HG02852 (cell line): ENCODE data around the gene GMPR.

Experiments
- ATAC-seq: cut with Tn5 transposase; IDR thresholded peaks from one replicate; pipeline ENCODE4 v1.9.1; 2021; ENCODE audit warnings: mild to moderate bottlenecking, moderate library complexity; ENCODE audit not compliant: unreplicated experiment

GMPR gene

GRCh38 chr6:16238057-16238962, at the start of gene GMPR:
Gene GMPR (plus strand): TSS chr6:16238587. CDS start chr6:16238694, 107 bp downstream.
- no peak for ATAC-seq

GRCh38 chr6:16190214-16190613, 48.2 kb upstream of the GMPR start:
- ATAC-seq = no peak

- ATAC-seq = no peak
These were observed 42.0 kb upstream of the GMPR start for GRCh38 chr6:16196260-16196983.

- no peak for ATAC-seq
These were observed 41.3 kb upstream of the GMPR start for GRCh38 chr6:16196984-16197546.

- no peak for ATAC-seq
These were observed 40.2 kb upstream of the GMPR start for GRCh38 chr6:16198061-16198705.

- no peak for ATAC-seq
These were observed 38.6 kb upstream of the GMPR start for GRCh38 chr6:16199804-16200203.

- ATAC-seq = no peak
These were observed 38.0 kb upstream of the GMPR start for GRCh38 chr6:16200321-16200883.

- ATAC-seq = no peak
These were observed 36.7 kb upstream of the GMPR start for GRCh38 chr6:16201706-16202105.

- peak; percentile 9 for ATAC-seq
These were observed 33.6 kb upstream of the GMPR start for GRCh38 chr6:16204653-16205376.

- ATAC-seq = peak; percentile 86
These were observed 32.8 kb upstream of the GMPR start for GRCh38 chr6:16205377-16206144.

- ATAC-seq = no peak
These were observed 31.8 kb upstream of the GMPR start for GRCh38 chr6:16206595-16207037.

- ATAC-seq = no peak
These were observed 29.4 kb upstream of the GMPR start for GRCh38 chr6:16208989-16209388.

- no peak for ATAC-seq
These were observed 28.8 kb upstream of the GMPR start for GRCh38 chr6:16209539-16209938.

GRCh38 chr6:16212276-16212675, 26.1 kb upstream of the GMPR start:
- ATAC-seq = no peak

- no peak for ATAC-seq
These were observed 21.8 kb upstream of the GMPR start for GRCh38 chr6:16216501-16217155.

- ATAC-seq = no peak
These were observed 21.1 kb upstream of the GMPR start for GRCh38 chr6:16217156-16217721.

- ATAC-seq = no peak
These were observed 15.6 kb upstream of the GMPR start for GRCh38 chr6:16222826-16223225.

GRCh38 chr6:16223362-16223761, 15.0 kb upstream of the GMPR start:
- no peak for ATAC-seq

- ATAC-seq = no peak
These were observed 14.0 kb upstream of the GMPR start for GRCh38 chr6:16224409-16224808.
